DND-41 (cell line): ENCODE data around the gene PGLYRP1.

Experiments used
- EZH2 ChIP-seq: IDR thresholded peaks from 3 replicates; pipeline ENCODE4 v1.6.1; 2012; ENCODE audit warnings: borderline replicate concordance, low read depth, mild to moderate bottlenecking, moderate library complexity, low read length, inconsistent platforms; ENCODE audit not compliant: severe bottlenecking
- TF ChIP-seq, protein P1 (sequence below): IDR thresholded peaks from 2 replicates; pipeline ENCODE4 v1.5.1; 2012; ENCODE audit warnings: borderline replicate concordance, low read length, moderate library complexity, mild to moderate bottlenecking; ENCODE audit not compliant: poor library complexity, severe bottlenecking; ENCODE audit errors: extremely low read depth

DNA sequence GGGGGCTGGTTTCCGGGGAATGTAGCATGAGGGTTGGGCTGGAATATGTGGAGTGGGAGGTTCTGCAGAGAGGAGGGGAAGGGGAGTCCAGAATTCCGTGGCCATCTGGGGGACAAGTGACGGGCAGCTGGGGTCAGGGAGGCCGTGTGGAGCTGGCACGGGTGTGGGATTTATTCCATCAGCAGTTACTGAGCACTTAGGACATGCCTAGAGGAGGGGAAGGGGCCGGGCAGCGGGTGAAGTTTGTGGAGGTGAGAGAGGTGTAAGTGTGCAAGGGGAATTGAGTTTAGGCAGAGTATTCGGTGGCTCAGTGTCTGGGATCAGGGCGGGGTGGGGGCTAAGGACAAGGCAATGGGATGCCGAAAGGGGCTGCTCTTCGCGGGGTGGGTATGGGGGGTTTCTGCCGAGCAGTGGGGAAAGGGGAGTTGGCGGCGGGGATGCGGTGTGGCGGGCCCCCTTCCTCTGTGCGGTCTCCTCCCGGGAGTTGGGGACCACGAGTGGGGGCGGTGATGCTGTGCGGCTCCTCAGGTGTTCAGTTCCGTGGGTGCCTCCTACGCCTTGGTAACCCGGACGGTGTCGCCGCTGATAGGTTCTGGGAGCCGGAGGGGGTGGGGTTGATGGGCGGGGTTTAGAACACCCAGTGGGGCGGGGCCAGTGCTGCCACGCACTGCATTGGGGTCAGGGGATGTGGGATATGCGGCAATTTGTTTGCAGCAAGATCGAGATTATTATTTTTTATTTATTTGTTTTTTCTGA is 22.2 kb downstream of the PGLYRP1 start:
- TF ChIP-seq, protein P1, sequence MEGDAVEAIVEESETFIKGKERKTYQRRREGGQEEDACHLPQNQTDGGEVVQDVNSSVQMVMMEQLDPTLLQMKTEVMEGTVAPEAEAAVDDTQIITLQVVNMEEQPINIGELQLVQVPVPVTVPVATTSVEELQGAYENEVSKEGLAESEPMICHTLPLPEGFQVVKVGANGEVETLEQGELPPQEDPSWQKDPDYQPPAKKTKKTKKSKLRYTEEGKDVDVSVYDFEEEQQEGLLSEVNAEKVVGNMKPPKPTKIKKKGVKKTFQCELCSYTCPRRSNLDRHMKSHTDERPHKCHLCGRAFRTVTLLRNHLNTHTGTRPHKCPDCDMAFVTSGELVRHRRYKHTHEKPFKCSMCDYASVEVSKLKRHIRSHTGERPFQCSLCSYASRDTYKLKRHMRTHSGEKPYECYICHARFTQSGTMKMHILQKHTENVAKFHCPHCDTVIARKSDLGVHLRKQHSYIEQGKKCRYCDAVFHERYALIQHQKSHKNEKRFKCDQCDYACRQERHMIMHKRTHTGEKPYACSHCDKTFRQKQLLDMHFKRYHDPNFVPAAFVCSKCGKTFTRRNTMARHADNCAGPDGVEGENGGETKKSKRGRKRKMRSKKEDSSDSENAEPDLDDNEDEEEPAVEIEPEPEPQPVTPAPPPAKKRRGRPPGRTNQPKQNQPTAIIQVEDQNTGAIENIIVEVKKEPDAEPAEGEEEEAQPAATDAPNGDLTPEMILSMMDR: no peak
- no peak for TF ChIP-seq EZH2
